Tracheal epithelial cell (primary cell): ENCODE measurements around the gene EIF2A. TPM values are rescaled to one million over a fixed set of nuclear protein-coding genes. Genes with fewer than 3 reads are reported as not detected.

Source experiments
- total RNA-seq: library from RNA; depleted of rRNA; stranded (reverse); fragments of >200 nt; gene quantifications from 2 replicates; pipeline ENCODE4 v1.2.1, GENCODE V29; 2014

Gene EIF2A
- total RNA-seq = 258 and 260 TPM in 2 replicates

GRCh38 chr3:150546226-150547044 is at the start of gene EIF2A, which contains the start of gene SERP1:
Gene EIF2A (plus strand): TSS chr3:150546787. CDS start chr3:150546803, 16 bp downstream.
Gene SERP1 (minus strand): TSS chr3:150546496. CDS start chr3:150546135, 361 bp downstream.

GRCh38 chr3:150603153-150603979 is 56.8 kb downstream of the EIF2A start, which contains the start of gene SELENOT:
Gene SELENOT (plus strand): TSS chr3:150603321. CDS start chr3:150603363, 42 bp downstream.

Other genes with a start within 250 kb of the EIF2A start
- 5.3 and 7.0 TPM in 2 replicates for gene TSC22D2, start 138.5 kb upstream of the EIF2A start, total RNA-seq
- gene SERP1, start 291 bp upstream of the EIF2A start, total RNA-seq = 255 and 288 TPM in 2 replicates
- gene SELENOT, start 56.5 kb downstream of the EIF2A start, total RNA-seq = 182 and 285 TPM in 2 replicates
- gene ERICH6, start 157.1 kb downstream of the EIF2A start, total RNA-seq = under 0.01 and 0.24 TPM in 2 replicates
- 55.6 and 102 TPM in 2 replicates for gene SIAH2, start 216.4 kb downstream of the EIF2A start, total RNA-seq